Smooth muscle cell of the coronary artery (primary cell): ENCODE results near the gene SPSB2. TPM values are rescaled to one million over a fixed set of nuclear protein-coding genes. Genes with fewer than 3 reads are reported as not detected.

ENCODE experiments used
- total RNA-seq: library from RNA; depleted of rRNA; stranded (reverse); fragments of >200 nt; gene quantifications from 2 replicates; pipeline ENCODE4 v1.2.3, GENCODE V29; 2014; ENCODE audit warnings: low replicate concordance

The SPSB2 gene
- 5.6 and 7.4 TPM in 2 replicates for total RNA-seq

GRCh38 chr12:6873094-6874014 lies at the start of gene SPSB2:
Gene SPSB2, minus strand, starts transcription at chr12:6873303. Its CDS starts 402 bp downstream, at chr12:6872901.

GRCh38 chr12:6914246-6914946 lies 41.3 kb upstream of the SPSB2 start, which contains the start of gene ENO2:
Gene ENO2, plus strand, starts transcription at chr12:6914580. Its CDS starts 1,253 bp downstream, at chr12:6915833.

GRCh38 chr12:6904280-6905276 lies 31.5 kb upstream of the SPSB2 start, which contains the start of gene LRRC23:
Gene LRRC23, plus strand, starts transcription at chr12:6904822. Its CDS starts 812 bp downstream, at chr12:6905634.

GRCh38 chr12:6867413-6868210 lies 5.5 kb downstream of the SPSB2 start, which contains the start of gene TPI1:
Gene TPI1, plus strand, starts transcription at chr12:6867531. Its CDS starts 36 bp downstream, at chr12:6867567.

GRCh38 chr12:6851921-6852650 lies 21.0 kb downstream of the SPSB2 start, which contains the start of gene USP5:
Gene USP5, plus strand, starts transcription at chr12:6852150. Its CDS starts 30 bp downstream, at chr12:6852180.

GRCh38 chr12:6851153-6851920 lies 21.8 kb downstream of the SPSB2 start, which contains the start of gene CDCA3:
Gene CDCA3, minus strand, starts transcription at chr12:6851286. Its CDS starts 334 bp downstream, at chr12:6850952.

GRCh38 chr12:6840761-6841515 lies 32.2 kb downstream of the SPSB2 start, which contains the start of gene GNB3:
Gene GNB3, plus strand, starts transcription at chr12:6840925. Its CDS starts 363 bp downstream, at chr12:6841288.

GRCh38 chr12:6827982-6828780 lies 44.9 kb downstream of the SPSB2 start, which contains the start of gene P3H3:
Gene P3H3, plus strand, starts transcription at chr12:6828407. Its CDS starts 34 bp downstream, at chr12:6828441.

GRCh38 chr12:6821591-6822425 lies 51.3 kb downstream of the SPSB2 start, which contains the start of gene GPR162:
Gene GPR162, plus strand, starts transcription at chr12:6821821. Its CDS starts 2,078 bp downstream, at chr12:6823899.

Other genes starting within 250 kb of the SPSB2 start
- under 0.01 TPM in 1 of 2 replicates, not detected in the other for gene LPAR5, start 237.3 kb downstream of the SPSB2 start, total RNA-seq
- 0.23 TPM in 1 of 2 replicates, not detected in the other for gene ACRBP, start 225.9 kb downstream of the SPSB2 start, total RNA-seq
- 22.7 and 27.0 TPM in 2 replicates for gene ING4, start 210.2 kb downstream of the SPSB2 start, total RNA-seq
- gene ZNF384, start 183.9 kb downstream of the SPSB2 start, total RNA-seq = 8.3 TPM in 2 replicates
- under 0.01 and 0.38 TPM in 2 replicates for gene PIANP, start 172.5 kb downstream of the SPSB2 start, total RNA-seq
- 87.9 and 180 TPM in 2 replicates for gene COPS7A, start 149.3 kb downstream of the SPSB2 start, total RNA-seq
- 66.7 and 158 TPM in 2 replicates for gene MLF2, start 120.2 kb downstream of the SPSB2 start, total RNA-seq
- gene PTMS, start 106.9 kb downstream of the SPSB2 start, total RNA-seq = 43.6 and 51.7 TPM in 2 replicates
- 0.15 TPM in 1 of 2 replicates, not detected in the other for gene LAG3, start 100.8 kb downstream of the SPSB2 start, total RNA-seq
- 0.23 and 0.47 TPM in 2 replicates for gene CD4, start 83.8 kb downstream of the SPSB2 start, total RNA-seq
- gene GPR162, start 51.5 kb downstream of the SPSB2 start, total RNA-seq = 1.3 and 4.3 TPM in 2 replicates
- 74.8 and 101 TPM in 2 replicates for gene P3H3, start 44.9 kb downstream of the SPSB2 start, total RNA-seq
- 1.7 and 1.8 TPM in 2 replicates for gene GNB3, start 32.4 kb downstream of the SPSB2 start, total RNA-seq
- 0.59 and 4.4 TPM in 2 replicates for gene CDCA3, start 22.0 kb downstream of the SPSB2 start, total RNA-seq
- 82.5 and 88.9 TPM in 2 replicates for gene USP5, start 21.2 kb downstream of the SPSB2 start, total RNA-seq
- 1,121 and 1,519 TPM in 2 replicates for gene TPI1, start 5.8 kb downstream of the SPSB2 start, total RNA-seq
- 10.6 and 15.7 TPM in 2 replicates for gene LRRC23, start 31.5 kb upstream of the SPSB2 start, total RNA-seq
- 20.3 and 32.5 TPM in 2 replicates for gene ENO2, start 41.3 kb upstream of the SPSB2 start, total RNA-seq
- gene ATN1, start 54.7 kb upstream of the SPSB2 start, total RNA-seq = 4.0 and 6.4 TPM in 2 replicates
- gene RNU7-1, start 70.5 kb upstream of the SPSB2 start, total RNA-seq = not detected in 2 replicates
- gene C12orf57, start 70.7 kb upstream of the SPSB2 start, total RNA-seq = 173 and 204 TPM in 2 replicates
- 0.08 TPM in 1 of 2 replicates, not detected in the other for gene PTPN6, start 78.1 kb upstream of the SPSB2 start, total RNA-seq
- 101 and 164 TPM in 2 replicates for gene PHB2, start 97.4 kb upstream of the SPSB2 start, total RNA-seq
- gene EMG1, start 97.6 kb upstream of the SPSB2 start, total RNA-seq = 28.3 and 31.1 TPM in 2 replicates
- gene LPCAT3, start 145.2 kb upstream of the SPSB2 start, total RNA-seq = 9.6 and 12.8 TPM in 2 replicates
- gene C1S, start 187.4 kb upstream of the SPSB2 start, total RNA-seq = 107 and 737 TPM in 2 replicates
- 82.7 and 516 TPM in 2 replicates for gene C1R, start 219.1 kb upstream of the SPSB2 start, total RNA-seq
- gene C1RL, start 235.9 kb upstream of the SPSB2 start, total RNA-seq = 26.6 and 35.3 TPM in 2 replicates